Measurements from ENCODE around the gene CFAP77. TPM values are rescaled to one million over a fixed set of nuclear protein-coding genes. Genes with fewer than 3 reads are reported as not detected.

Gene CFAP77
- total and polyA plus RNA-seq, 9 of the 15 experiments (the other 6 are each of a cell fraction or from before 2014, with no cell fraction given) = not detected

- POLR2A ChIA-PET = interaction anchor here (0.6 to 1.2 kb wide), 4 partner anchors 17 to 335 kb away, joined by 3 to 4 read pairs (median 3); no protein-coding TSS in a partner anchor
- H3K4me1 ChIP-seq (replicated peaks in 1 of 2; ENCODE audit: control insufficient read depth in 2 of 2, insufficient read depth in 2 of 2, low read length in 2 of 2) = peaks cover 0 to 14% of the 10 kb centered on the region in 2 experiments; a peak in 2 of 5 replicates
- H3K4me2 ChIP-seq (ENCODE audit: insufficient read depth, low read length) = no peak overlapping the region
- H3K9me3 ChIP-seq (replicated peaks; ENCODE audit: control insufficient read depth, insufficient read depth, low read depth, low read length) = no peaks in the 10 kb centered on the region
- no peak overlapping the region for H2AFZ ChIP-seq (ENCODE audit: low read depth, low read length)
- H3K4me3 ChIP-seq = no peak overlapping the region
- TF ChIP-seq ESRRB (CRISPR knock-in tag; IDR thresholded peaks at IDR 0.05; ENCODE audit: borderline replicate concordance) = no peak
- TF ChIP-seq CTBP1 (IDR thresholded peaks at IDR 0.05; ENCODE audit: borderline replicate concordance) = no peak
- TF ChIP-seq CHAMP1 (IDR thresholded peaks at IDR 0.05) = no peak
- no peak for TF ChIP-seq WHSC1 (IDR thresholded peaks at IDR 0.05; ENCODE audit: low read length)
- no peak for TF ChIP-seq PHB (CRISPR knock-in tag; IDR thresholded peaks at IDR 0.05)
- TF ChIP-seq ZNF384 (IDR thresholded peaks at IDR 0.05; ENCODE audit: low read depth, low read length) = no peak
- no peak for TF ChIP-seq DACH1 (IDR thresholded peaks at IDR 0.05; ENCODE audit: partially characterized antibody)
- TF ChIP-seq HBP1 (CRISPR knock-in tag; IDR thresholded peaks at IDR 0.05) = no peak
- no peak for TF ChIP-seq HLTF (IDR thresholded peaks at IDR 0.05)
- no peak for TF ChIP-seq SREBF1 (IDR thresholded peaks at IDR 0.05; ENCODE audit: borderline replicate concordance, low read depth, low read length)
- TF ChIP-seq TCFL5 (CRISPR knock-in tag; conservative IDR thresholded peaks at IDR 0.05) = no peak
- CTCF ChIA-PET (ENCODE audit: low intra/inter-chr PET ratio) = no interaction called here
- intact Hi-C loops (cut with micrococcal nuclease) (no loop called here), in situ Hi-C loops (cut with MboI) (no loop called here)
- peaks cover 39 to 70% of the 10 kb centered on the region in 2 experiments for H3K27me3 ChIP-seq (ENCODE audit: control insufficient read depth in 2 of 2, insufficient read depth in 2 of 2, low read length in 2 of 2)
- no peak for DNase-seq (ENCODE audit: extremely low read depth in 1 of 4, low spot score in 3 of 4)
- H3K79me2 ChIP-seq (ENCODE audit: control insufficient read depth, insufficient read depth, low read length) = no peaks in the 10 kb centered on the region
- H3K36me3 ChIP-seq (ENCODE audit: control insufficient read depth, insufficient read depth, low read length) = no peaks in the 10 kb centered on the region
- WGBS (ENCODE audit: insufficient coverage, low coverage, missing lambda C conversion rate) = 1% methylated on average over 17 of the region's 17 CpGs
- no peak overlapping the region for H3K9ac ChIP-seq (ENCODE audit: insufficient read depth in 1 of 2, low read depth in 2 of 2, low read length in 2 of 2)
- no peaks in the 10 kb centered on the region for H3K9me1 ChIP-seq (ENCODE audit: control insufficient read depth, insufficient read depth, low read length)
- ATAC-seq = no peak
- H3K27ac ChIP-seq (ENCODE audit: extremely low read depth, low read depth, low read length) = no peak overlapping the region
- peaks cover 14% of the 10 kb centered on the region for H4K20me1 ChIP-seq (replicated peaks; ENCODE audit: control insufficient read depth, insufficient read depth, low read length)
- FAIRE-seq = no peak
- BruUV-seq (replicated peaks) = no TSS peak
Measured at GRCh38 chr9:132548751-132549640, 139.0 kb downstream of the CFAP77 start.

Measured in K562 (cell line).